GM12878 (cell line): Measurements from ENCODE around the gene GHRL. TPM values are rescaled to one million over a fixed set of nuclear protein-coding genes. Genes with fewer than 3 reads are reported as not detected.

Experiments
- ATAC-seq: fragments of 200-7000 bp; cut with Tn5 transposase; 3 replicates; pipeline ENCODE4 v1.9.1; 2020; ENCODE audit warnings: mild to moderate bottlenecking, moderate library complexity
- BruUV-seq: library from RNA; stranded (reverse); fragments of 400-500 nt; replicated peaks from 2 replicates; lab custom pipeline; 2021; lab: Mats Ljungman, UMichigan
- CTCF ChIA-PET: fragments of 300-600 bp; sonication (Branson Sonifier 250); formaldehyde crosslinking; extraction: SDS; loops from one replicate; lab custom pipeline; 2021; ENCODE audit warnings: inconsistent platforms; lab: Yijun Ruan, JAX
- POLR2A ChIA-PET: fragments of 350-600 bp; formaldehyde crosslinking; extraction: SDS; loops from one replicate; lab custom pipeline; 2021; ENCODE audit warnings: inconsistent platforms; lab: Charles Lee
- RAD21 ChIA-PET: fragments of 300-600 bp; sonication (Branson Sonifier 250); formaldehyde crosslinking; loops from one replicate; lab custom pipeline; 2023; ENCODE audit warnings: antibody characterized with exemption; ENCODE audit not compliant: unreplicated experiment; lab: Charles Lee
- SMC1A ChIA-PET: fragments of 300-600 bp; sonication (Branson Sonifier 250); formaldehyde crosslinking; loops from one replicate; lab custom pipeline; 2023; ENCODE audit not compliant: unreplicated experiment, uncharacterized antibody; lab: Charles Lee
- DNase-seq: peaks from one replicate; pipeline ENCODE4 v3.0.0-alpha.2; 2011; ENCODE audit warnings: low read depth, low spot score
- FAIRE-seq: peaks from 3 replicates; lab custom pipeline; 2011; peaks lifted over from hg19 to GRCh38; lab: Jason Lieb, UNC
- H2AFZ ChIP-seq: 2 replicates; pipeline ENCODE4 v1.6.0; 2011; ENCODE audit warnings: low read depth, low read length, control low read depth; ENCODE audit not compliant: control insufficient read depth
- H3K27ac ChIP-seq: 2 replicates; pipeline ENCODE4 v1.5.1; 2011; ENCODE audit warnings: control low read depth; ENCODE audit not compliant: control insufficient read depth, insufficient read depth
- H3K27me3 ChIP-seq, 2 experiments: replicated peaks in 1 of 2; 2 replicates each; pipeline versions ENCODE4 v1.6.0 to v1.6.1; 2011; ENCODE audit warnings: low read length in 1 of 2; ENCODE audit not compliant: control insufficient read depth in 2 of 2, insufficient read depth in 2 of 2
- H3K36me3 ChIP-seq, 2 experiments: 2 replicates each; pipeline ENCODE4 v1.5.1; 2011; ENCODE audit warnings: low read length in 1 of 2; ENCODE audit not compliant: control insufficient read depth in 2 of 2, insufficient read depth in 2 of 2
- H3K4me1 ChIP-seq: 2 replicates; pipeline ENCODE4 v1.6.1; 2011; ENCODE audit warnings: mild to moderate bottlenecking, low read length, moderate library complexity, mixed read lengths; ENCODE audit not compliant: control insufficient read depth, insufficient read depth
- H3K4me2 ChIP-seq: 2 replicates; pipeline ENCODE4 v1.6.0; 2011; ENCODE audit warnings: control low read depth; ENCODE audit not compliant: control insufficient read depth, insufficient read depth
- H3K4me3 ChIP-seq: fragments of 200-600 bp; sonication (generic); 2 replicates; pipeline ENCODE4 v1.5.1; 2016
- H3K79me2 ChIP-seq: 2 replicates; pipeline ENCODE4 v1.6.0; 2011; ENCODE audit warnings: low read length; ENCODE audit not compliant: control insufficient read depth, insufficient read depth
- H3K9ac ChIP-seq: 2 replicates; pipeline ENCODE4 v1.8.0; 2011; ENCODE audit warnings: low read length, control low read depth, mixed read lengths; ENCODE audit not compliant: control insufficient read depth, insufficient read depth
- H3K9me3 ChIP-seq: replicated peaks from 3 replicates; pipeline ENCODE4 v1.5.1; 2011; ENCODE audit warnings: mild to moderate bottlenecking, low read length; ENCODE audit not compliant: control insufficient read depth, insufficient read depth
- H4K20me1 ChIP-seq: 2 replicates; pipeline ENCODE4 v1.6.0; 2011; ENCODE audit not compliant: control insufficient read depth, insufficient read depth
- BHLHE40 ChIP-seq, 2 experiments: fragments of 450-650 bp in 1 of 2; IDR thresholded peaks; 2 replicates each; pipeline ENCODE4 v1.6.1; 2011 to 2017; ENCODE audit warnings: low read depth in 2 of 2, borderline replicate concordance in 1 of 2, improper control_type of control experiment in 1 of 2, low read length in 1 of 2, mild to moderate bottlenecking in 1 of 2
- CBX5 ChIP-seq: sonication (generic); IDR thresholded peaks from 2 replicates; pipeline ENCODE4 v1.6.1; 2016; ENCODE audit warnings: low read depth, moderate library complexity, mild to moderate bottlenecking, inconsistent platforms
- EGR1 ChIP-seq, 2 experiments: IDR thresholded peaks; 1 replicate in 1 of 2; 2 replicates in 1 of 2; pipeline ENCODE4 v1.6.1; 2011 to 2012; ENCODE audit warnings: low read depth in 2 of 2, low read length in 2 of 2, borderline replicate concordance in 1 of 2, mild to moderate bottlenecking in 1 of 2, moderate library complexity in 1 of 2
- GABPA ChIP-seq: IDR thresholded peaks from 2 replicates; pipeline ENCODE4 v1.6.1; 2014; ENCODE audit warnings: antibody characterized with exemption, low read depth, mild to moderate bottlenecking, inconsistent platforms
- HDAC2 ChIP-seq: fragments of 200-600 bp; sonication (generic); IDR thresholded peaks from 2 replicates; pipeline ENCODE4 v1.6.1; 2017
- HDAC6 ChIP-seq: fragments of 200-600 bp; sonication (generic); IDR thresholded peaks from one replicate; pipeline ENCODE4 v1.8.0; 2017; ENCODE audit warnings: antibody characterized with exemption; ENCODE audit not compliant: unreplicated experiment
- HDGF ChIP-seq: fragments of 450-650 bp; IDR thresholded peaks from 2 replicates; pipeline ENCODE4 v1.6.1; 2016; ENCODE audit warnings: antibody characterized with exemption
- MEF2B ChIP-seq: fragments of 450-650 bp; IDR thresholded peaks from 2 replicates; pipeline ENCODE4 v1.6.1; 2018; ENCODE audit warnings: mild to moderate bottlenecking, moderate library complexity; ENCODE audit not compliant: partially characterized antibody, poor library complexity, severe bottlenecking
- NR2C2 ChIP-seq: IDR thresholded peaks from 2 replicates; pipeline ENCODE4 v1.6.1; 2011; ENCODE audit warnings: borderline replicate concordance, low read depth; ENCODE audit not compliant: control insufficient read depth, insufficient read length
- RFX5 ChIP-seq: IDR thresholded peaks from 2 replicates; pipeline ENCODE4 v1.6.1; 2011; ENCODE audit warnings: low read depth, low read length, improper control_type of control experiment
- SPI1 ChIP-seq: IDR thresholded peaks from 2 replicates; pipeline ENCODE4 v1.6.1; 2011; ENCODE audit warnings: low read depth, mild to moderate bottlenecking, low read length, moderate library complexity, borderline replicate concordance; ENCODE audit not compliant: insufficient read depth
- WGBS: methylation state at CpG from one replicate; pipeline ENCODE4 v1.1.6; 2016; ENCODE audit warnings: low lambda C conversion rate; ENCODE audit not compliant: insufficient replicate concordance, insufficient coverage; ENCODE audit errors: missing lambda C conversion rate; 5-methylcytosine and 5-hydroxymethylcytosine counted together
- in situ Hi-C: fragments of 300-500 bp; cut with MboI; formaldehyde crosslinking; loops from 9 replicates; pipeline ENCODE4 v1.14.3; 2018; ENCODE audit warnings: mixed read lengths
- intact Hi-C: fragments of 100-400 bp; cut with micrococcal nuclease; formaldehyde crosslinking; loops from one replicate; pipeline ENCODE4 v1.14.2; 2022; ENCODE audit not compliant: unreplicated experiment
- polyA plus RNA-seq, 11 experiments: library from polyadenylated mRNA; depleted of rRNA in 4 of 11; unstranded in 6 of 11; stranded (reverse) in 5 of 11; fragments of >200 nt; fragmentation: Nextera tagmentation in 4 of 11; fragmentation: Illumina TruSeq in 1 of 11; extraction: Ambion mirVana in 4 of 11; extraction: Trizol in 1 of 11; gene quantifications; 1 replicate in 1 of 11; 2 replicates in 10 of 11; pipeline versions ENCODE4 v1.2.1 to v1.2.3, GENCODE V29; 2011 to 2016; ENCODE audit warnings: inconsistent platforms in 2 of 11, missing spikeins in 2 of 11, low read depth in 1 of 11
- total RNA-seq, 4 experiments: library from RNA; depleted of rRNA in 3 of 4; stranded (reverse); fragments of >200 nt in 3 of 4; fragmentation: Illumina TruSeq in 1 of 4; extraction: Trizol in 1 of 4; gene quantifications; 2 replicates each; pipeline versions ENCODE4 v1.2.1 to v1.2.3, GENCODE V29; 2013 to 2021
- TF ChIP-seq, protein P1 (sequence below): fragments of 450-650 bp; IDR thresholded peaks from 2 replicates; pipeline ENCODE4 v1.6.1; 2014; ENCODE audit warnings: mild to moderate bottlenecking
- TF ChIP-seq, protein P2 (sequence below): fragments of 450-650 bp; IDR thresholded peaks from 2 replicates; pipeline ENCODE4 v1.6.1; 2017; ENCODE audit warnings: antibody characterized with exemption, mild to moderate bottlenecking, moderate library complexity

Gene GHRL
- total and polyA plus RNA-seq, 10 of the 15 experiments (the other 5 are each of a cell fraction or from before 2014, with no cell fraction given): 0.35 to 2.2 (median 0.88) TPM

DNA sequence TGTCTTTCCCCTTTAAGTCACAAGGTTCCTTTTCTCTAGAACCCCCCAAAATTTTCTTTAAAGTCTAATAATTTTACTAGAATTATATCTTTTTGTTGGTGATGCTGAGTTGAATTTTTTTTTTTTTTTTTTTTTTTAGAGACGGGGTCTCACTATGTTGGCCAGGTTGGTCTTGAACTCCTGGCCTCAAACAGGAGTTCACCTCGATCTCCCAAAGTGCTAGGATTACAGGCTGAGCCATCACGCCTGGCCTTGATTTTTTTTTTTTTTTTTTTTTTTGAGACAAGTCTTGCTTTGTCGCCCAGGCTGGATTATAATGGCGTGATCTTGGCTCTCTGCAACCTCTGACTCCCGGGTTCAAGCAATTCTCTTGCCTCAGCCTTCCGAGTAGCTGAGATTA is 15.9 kb upstream of the GHRL start:
- H3K4me1 ChIP-seq: no peaks in the 10 kb centered on the region
- no peak overlapping the region for H3K4me3 ChIP-seq
- no peak overlapping the region for H3K9ac ChIP-seq
- 86% methylated on average over 5 of the region's 7 CpGs for WGBS
- H2AFZ ChIP-seq: no peak overlapping the region
- no peaks in the 10 kb centered on the region for H3K79me2 ChIP-seq
- RAD21 ChIA-PET: no interaction called here
- SMC1A ChIA-PET: no interaction called here
- BruUV-seq: no TSS peak
- in situ Hi-C loops: no loop called here
- H3K4me2 ChIP-seq: no peak overlapping the region
- FAIRE-seq (no peak), DNase-seq (no peak), ATAC-seq (no peak)
- intact Hi-C loops: no loop called here
- H3K27ac ChIP-seq: no peak overlapping the region
- H3K27me3 ChIP-seq: no peaks in the 10 kb centered on the region
- CTCF ChIA-PET: no interaction called here
- POLR2A ChIA-PET: no interaction called here
- TF ChIP-seq BHLHE40 (IDR thresholded peaks at IDR 0.05; ENCODE audit: borderline replicate concordance in 1 of 2, low read depth in 2 of 2, low read length in 1 of 2): no peak
- TF ChIP-seq, protein P1, sequence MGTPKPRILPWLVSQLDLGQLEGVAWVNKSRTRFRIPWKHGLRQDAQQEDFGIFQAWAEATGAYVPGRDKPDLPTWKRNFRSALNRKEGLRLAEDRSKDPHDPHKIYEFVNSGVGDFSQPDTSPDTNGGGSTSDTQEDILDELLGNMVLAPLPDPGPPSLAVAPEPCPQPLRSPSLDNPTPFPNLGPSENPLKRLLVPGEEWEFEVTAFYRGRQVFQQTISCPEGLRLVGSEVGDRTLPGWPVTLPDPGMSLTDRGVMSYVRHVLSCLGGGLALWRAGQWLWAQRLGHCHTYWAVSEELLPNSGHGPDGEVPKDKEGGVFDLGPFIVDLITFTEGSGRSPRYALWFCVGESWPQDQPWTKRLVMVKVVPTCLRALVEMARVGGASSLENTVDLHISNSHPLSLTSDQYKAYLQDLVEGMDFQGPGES: no peak
- no peak for TF ChIP-seq EGR1 (IDR thresholded peaks at IDR 0.05; ENCODE audit: borderline replicate concordance in 1 of 2, low read depth in 2 of 2, low read length in 2 of 2)
- no peak for TF ChIP-seq HDAC2
- no peak for TF ChIP-seq MEF2B
- no peak for TF ChIP-seq CBX5
- TF ChIP-seq HDGF: no peak
- no peak for TF ChIP-seq RFX5
- TF ChIP-seq SPI1: no peak
- no peak for TF ChIP-seq HDAC6
- TF ChIP-seq GABPA: no peak
- TF ChIP-seq NR2C2: no peak
- TF ChIP-seq, protein P2, sequence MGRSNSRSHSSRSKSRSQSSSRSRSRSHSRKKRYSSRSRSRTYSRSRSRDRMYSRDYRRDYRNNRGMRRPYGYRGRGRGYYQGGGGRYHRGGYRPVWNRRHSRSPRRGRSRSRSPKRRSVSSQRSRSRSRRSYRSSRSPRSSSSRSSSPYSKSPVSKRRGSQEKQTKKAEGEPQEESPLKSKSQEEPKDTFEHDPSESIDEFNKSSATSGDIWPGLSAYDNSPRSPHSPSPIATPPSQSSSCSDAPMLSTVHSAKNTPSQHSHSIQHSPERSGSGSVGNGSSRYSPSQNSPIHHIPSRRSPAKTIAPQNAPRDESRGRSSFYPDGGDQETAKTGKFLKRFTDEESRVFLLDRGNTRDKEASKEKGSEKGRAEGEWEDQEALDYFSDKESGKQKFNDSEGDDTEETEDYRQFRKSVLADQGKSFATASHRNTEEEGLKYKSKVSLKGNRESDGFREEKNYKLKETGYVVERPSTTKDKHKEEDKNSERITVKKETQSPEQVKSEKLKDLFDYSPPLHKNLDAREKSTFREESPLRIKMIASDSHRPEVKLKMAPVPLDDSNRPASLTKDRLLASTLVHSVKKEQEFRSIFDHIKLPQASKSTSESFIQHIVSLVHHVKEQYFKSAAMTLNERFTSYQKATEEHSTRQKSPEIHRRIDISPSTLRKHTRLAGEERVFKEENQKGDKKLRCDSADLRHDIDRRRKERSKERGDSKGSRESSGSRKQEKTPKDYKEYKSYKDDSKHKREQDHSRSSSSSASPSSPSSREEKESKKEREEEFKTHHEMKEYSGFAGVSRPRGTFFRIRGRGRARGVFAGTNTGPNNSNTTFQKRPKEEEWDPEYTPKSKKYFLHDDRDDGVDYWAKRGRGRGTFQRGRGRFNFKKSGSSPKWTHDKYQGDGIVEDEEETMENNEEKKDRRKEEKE: no peak
- TF ChIP-seq, all 136 proteins: peak for 0
- Histone ChIP-seq H3K36me3 (peaks cover 22 to 42% of the 10 kb centered on the region in 2 experiments), H3K9me3 (no peaks in the 10 kb centered on the region), H4K20me1 (no peaks in the 10 kb centered on the region)
